ENCODE measurements around the gene LLGL2. TPM values are rescaled to one million over a fixed set of nuclear protein-coding genes. Genes with fewer than 3 reads are reported as not detected.

Gene LLGL2
- total RNA-seq, 2 donors from 2014 or later, result 4.1 to 8.5 TPM

GRCh38 chr17:75536366-75536765 is 10.9 kb downstream of the LLGL2 start:
- DNase-seq (ENCODE audit: low spot score), result no peak
- no peaks in the 10 kb centered on the region for H3K27me3 ChIP-seq
- no peaks in the 10 kb centered on the region for H3K4me1 ChIP-seq
- no peak overlapping the region for H3K27ac ChIP-seq
- H3K9me3 ChIP-seq, result no peaks in the 10 kb centered on the region
- no peak overlapping the region for H3K4me3 ChIP-seq
- TF ChIP-seq CTCF (IDR thresholded peaks at IDR 0.05), result no peak
- H3K36me3 ChIP-seq, result no peaks in the 10 kb centered on the region

- no peak for TF ChIP-seq CTCF (IDR thresholded peaks at IDR 0.05)
- H3K27me3 ChIP-seq, result no peaks in the 10 kb centered on the region
- H3K4me3 ChIP-seq, result no peak overlapping the region
- no peaks in the 10 kb centered on the region for H3K9me3 ChIP-seq
- H3K4me1 ChIP-seq, result no peaks in the 10 kb centered on the region
- H3K36me3 ChIP-seq, result no peaks in the 10 kb centered on the region
- H3K27ac ChIP-seq, result no peak overlapping the region
- DNase-seq (ENCODE audit: low spot score), result no peak
Observed at GRCh38 chr17:75539967-75540729, 14.7 kb downstream of the LLGL2 start.

GRCh38 chr17:75540923-75541503 is 15.5 kb downstream of the LLGL2 start:
- no peaks in the 10 kb centered on the region for H3K9me3 ChIP-seq
- no peak for DNase-seq (ENCODE audit: low spot score)
- no peak for TF ChIP-seq CTCF (IDR thresholded peaks at IDR 0.05)
- no peak overlapping the region for H3K27ac ChIP-seq
- no peaks in the 10 kb centered on the region for H3K27me3 ChIP-seq
- no peaks in the 10 kb centered on the region for H3K36me3 ChIP-seq
- no peaks in the 10 kb centered on the region for H3K4me1 ChIP-seq
- no peak overlapping the region for H3K4me3 ChIP-seq

GRCh38 chr17:75542229-75542628 is 16.7 kb downstream of the LLGL2 start:
- H3K9me3 ChIP-seq, result no peaks in the 10 kb centered on the region
- no peaks in the 10 kb centered on the region for H3K27me3 ChIP-seq
- H3K4me3 ChIP-seq, result no peak overlapping the region
- no peaks in the 10 kb centered on the region for H3K36me3 ChIP-seq
- no peak for TF ChIP-seq CTCF (IDR thresholded peaks at IDR 0.05)
- DNase-seq (ENCODE audit: low spot score), result no peak
- no peak overlapping the region for H3K27ac ChIP-seq
- no peaks in the 10 kb centered on the region for H3K4me1 ChIP-seq

- Histone ChIP-seq H3K4me3 (no peak overlapping the region), H3K27ac (no peak overlapping the region), H3K27me3 (no peaks in the 10 kb centered on the region), H3K4me1 (no peaks in the 10 kb centered on the region), H3K9me3 (no peaks in the 10 kb centered on the region), H3K36me3 (no peaks in the 10 kb centered on the region)
- no peak for TF ChIP-seq CTCF (IDR thresholded peaks at IDR 0.05)
- no peak for DNase-seq (ENCODE audit: low spot score)
Observed at GRCh38 chr17:75542728-75543336, 17.3 kb downstream of the LLGL2 start.

Measured in right atrium auricular region (tissue), 2 donors.